Measurements from ENCODE around the gene BORCS8. TPM values are rescaled to one million over a fixed set of nuclear protein-coding genes. Genes with fewer than 3 reads are reported as not detected.

The BORCS8 gene
- total and polyA plus RNA-seq, 2 experiments from 2014 or later: 9.7 to 23.1 TPM

GRCh38 chr19:19213426-19214158, 21.6 kb upstream of the BORCS8 start:
- peaks cover 20% of the 10 kb centered on the region for H3K27me3 ChIP-seq (replicated peaks; ENCODE audit: insufficient read depth)
- DNase-seq: no peak
- in situ Hi-C loops (cut with MboI): no loop called here
- no peak overlapping the region for H3K9ac ChIP-seq
- no peaks in the 10 kb centered on the region for H4K20me1 ChIP-seq (ENCODE audit: insufficient read depth)
- H3K4me3 ChIP-seq: no peak overlapping the region
- H3K4me2 ChIP-seq (ENCODE audit: unreplicated experiment): no peak overlapping the region
- no peaks in the 10 kb centered on the region for H3K36me3 ChIP-seq (ENCODE audit: low read depth)
- WGBS, 2 experiments (ENCODE audit: low coverage in 1 of 2, low lambda C conversion rate in 2 of 2, missing lambda C conversion rate in 2 of 2): 24 to 33% methylated on average over 20 to 21 of the region's 21 CpGs
- no peaks in the 10 kb centered on the region for H3K4me1 ChIP-seq (ENCODE audit: insufficient read depth)
- no peaks in the 10 kb centered on the region for H3K79me2 ChIP-seq (ENCODE audit: insufficient read depth)
- no peak overlapping the region for H2AFZ ChIP-seq
- H3K27ac ChIP-seq: no peak overlapping the region
- TF ChIP-seq EZH2phosphoT487 (IDR thresholded peaks at IDR 0.05; ENCODE audit: insufficient read depth, low read depth): no peak
- TF ChIP-seq EZH2 (IDR thresholded peaks at IDR 0.05; ENCODE audit: insufficient read depth, poor library complexity, severe bottlenecking): no peak
- H3F3A ChIP-seq (ENCODE audit: insufficient read depth): no peaks in the 10 kb centered on the region
- H3K9me2 ChIP-seq (ENCODE audit: insufficient read depth): no peaks in the 10 kb centered on the region
- no peaks in the 10 kb centered on the region for H3K9me3 ChIP-seq (ENCODE audit: low read depth)

DNA sequence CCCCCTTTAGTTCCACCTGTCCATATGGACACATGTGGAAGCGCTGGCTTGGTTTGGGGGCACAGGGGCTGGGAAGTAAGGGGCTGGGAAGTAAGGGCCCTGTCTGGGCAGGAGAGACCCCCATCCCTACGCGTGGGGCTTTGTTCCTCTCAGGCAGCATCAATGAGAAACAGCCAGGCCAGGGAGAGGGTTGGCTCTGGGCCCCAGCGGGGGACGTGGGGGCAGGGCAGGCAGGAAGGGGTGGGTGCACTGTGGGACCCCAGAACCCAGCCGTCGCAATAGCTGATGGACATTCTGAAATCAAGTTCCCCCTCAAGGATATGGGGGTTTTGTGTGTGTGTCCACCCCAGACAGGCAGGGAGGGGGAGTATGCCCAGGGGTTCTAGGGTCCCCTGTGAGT, 21.0 kb upstream of the BORCS8 start:
- Histone ChIP-seq H3K36me3 (ENCODE audit: low read depth) (no peaks in the 10 kb centered on the region), H3K79me2 (ENCODE audit: insufficient read depth) (no peaks in the 10 kb centered on the region), H3K9ac (no peak overlapping the region), H3K27me3 (replicated peaks; ENCODE audit: insufficient read depth) (peaks cover 20% of the 10 kb centered on the region), H3K4me2 (ENCODE audit: unreplicated experiment) (no peak overlapping the region), H3K9me2 (ENCODE audit: insufficient read depth) (no peaks in the 10 kb centered on the region), H2AFZ (no peak overlapping the region), H3K4me1 (ENCODE audit: insufficient read depth) (no peaks in the 10 kb centered on the region), H3F3A (ENCODE audit: insufficient read depth) (no peaks in the 10 kb centered on the region), H4K20me1 (ENCODE audit: insufficient read depth) (no peaks in the 10 kb centered on the region), H3K9me3 (ENCODE audit: low read depth) (no peaks in the 10 kb centered on the region), H3K27ac (no peak overlapping the region), H3K4me3 (no peak overlapping the region)
- WGBS, 2 experiments (ENCODE audit: low coverage in 1 of 2, low lambda C conversion rate in 2 of 2, missing lambda C conversion rate in 2 of 2): 2 to 6% methylated on average over 7 of the region's 7 CpGs
- TF ChIP-seq EZH2phosphoT487 (IDR thresholded peaks at IDR 0.05; ENCODE audit: insufficient read depth, low read depth): no peak
- TF ChIP-seq EZH2 (IDR thresholded peaks at IDR 0.05; ENCODE audit: insufficient read depth, poor library complexity, severe bottlenecking): no peak
- in situ Hi-C loops (cut with MboI): no loop called here
- DNase-seq: no peak

DNA sequence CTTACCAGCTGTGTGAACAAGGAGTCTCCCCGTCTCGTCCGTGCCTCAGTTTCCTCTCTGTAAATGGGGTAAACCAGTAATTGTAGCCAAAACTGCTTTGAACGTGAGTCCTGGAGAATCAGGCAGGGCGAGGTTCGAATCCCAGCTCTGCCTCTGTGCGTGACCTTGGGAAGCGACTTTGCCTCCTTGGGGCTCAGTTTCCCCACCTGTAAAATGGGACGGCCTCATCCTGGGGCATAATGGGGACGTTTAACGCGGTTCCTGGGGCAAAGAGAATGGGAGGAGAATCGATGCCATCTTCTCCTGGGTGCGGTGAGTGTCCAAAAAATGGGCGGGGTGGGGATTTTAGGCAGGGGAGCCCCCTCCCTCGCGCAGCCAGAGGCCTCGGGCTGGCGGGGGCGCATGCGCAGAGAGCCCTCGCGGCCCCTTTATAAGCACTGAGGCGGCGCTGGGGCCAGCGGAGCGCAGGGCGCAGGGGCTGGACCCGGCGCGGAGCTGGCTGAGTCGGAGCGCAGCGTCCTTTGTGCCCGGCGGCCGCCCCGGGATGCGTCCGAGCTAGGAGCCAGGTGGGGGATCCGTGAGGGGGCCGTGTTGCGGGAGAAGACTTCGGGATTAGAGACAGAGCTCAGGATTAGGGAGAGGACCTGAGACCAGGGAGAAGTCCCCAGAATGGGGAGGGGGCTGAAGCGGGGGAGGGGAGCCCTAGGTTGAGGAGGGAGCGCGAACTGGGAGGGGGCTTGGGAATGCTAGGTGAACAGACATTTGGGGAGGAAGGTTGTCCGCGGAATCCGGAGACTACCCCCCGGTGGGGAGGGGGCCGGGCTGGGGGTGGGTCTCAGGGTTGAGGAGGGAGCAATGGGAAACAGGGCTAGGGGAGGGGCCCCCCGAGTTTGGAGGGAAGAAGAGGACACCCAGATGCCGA, 19.8 kb upstream of the BORCS8 start, which contains the start of gene NCAN:
TSS of gene NCAN (plus strand) at position 460 of the 922 bp plus-strand sequence. CDS start 4,996 bp downstream, outside the sequence.
- Histone ChIP-seq H3K36me3 (ENCODE audit: low read depth) (no peaks in the 10 kb centered on the region), H3K79me2 (ENCODE audit: insufficient read depth) (no peaks in the 10 kb centered on the region), H3K9me2 (ENCODE audit: insufficient read depth) (no peaks in the 10 kb centered on the region), H3K9me3 (ENCODE audit: low read depth) (no peaks in the 10 kb centered on the region), H3K4me3 (no peak within 1 kb of the TSS), H3K4me1 (ENCODE audit: insufficient read depth) (no peaks in the 10 kb centered on the region), H2AFZ (no peak within 1 kb of the TSS), H3K27ac (no peak within 1 kb of the TSS), H4K20me1 (ENCODE audit: insufficient read depth) (no peaks in the 10 kb centered on the region), H3K4me2 (ENCODE audit: unreplicated experiment) (no peak within 1 kb of the TSS), H3K9ac (no peak within 1 kb of the TSS), H3F3A (ENCODE audit: insufficient read depth) (no peaks in the 10 kb centered on the region), H3K27me3 (replicated peaks; ENCODE audit: insufficient read depth) (peaks cover 20% of the 10 kb centered on the region)
- DNase-seq: no peak
- TF ChIP-seq EZH2 (IDR thresholded peaks at IDR 0.05; ENCODE audit: insufficient read depth, poor library complexity, severe bottlenecking) (no peak), EZH2phosphoT487 (IDR thresholded peaks at IDR 0.05; ENCODE audit: insufficient read depth, low read depth) (no peak)
- in situ Hi-C loops (cut with MboI): no loop called here
- 6 to 9% methylated on average over 37 to 54 of the region's 54 CpGs for WGBS, 2 experiments (ENCODE audit: low coverage in 1 of 2, low lambda C conversion rate in 2 of 2, missing lambda C conversion rate in 2 of 2)

- H3F3A ChIP-seq (ENCODE audit: insufficient read depth): no peaks in the 10 kb centered on the region
- H3K27me3 ChIP-seq (replicated peaks; ENCODE audit: insufficient read depth): peaks cover 20% of the 10 kb centered on the region
- H3K27ac ChIP-seq: no peak overlapping the region
- H3K79me2 ChIP-seq (ENCODE audit: insufficient read depth): no peaks in the 10 kb centered on the region
- no peaks in the 10 kb centered on the region for H3K9me3 ChIP-seq (ENCODE audit: low read depth)
- no peak overlapping the region for H3K9ac ChIP-seq
- H3K36me3 ChIP-seq (ENCODE audit: low read depth): no peaks in the 10 kb centered on the region
- H3K4me3 ChIP-seq: no peak overlapping the region
- in situ Hi-C loops (cut with MboI): no loop called here
- WGBS, 2 experiments (ENCODE audit: low coverage in 1 of 2, low lambda C conversion rate in 2 of 2, missing lambda C conversion rate in 2 of 2): 55 to 61% methylated on average over 9 of the region's 9 CpGs
- TF ChIP-seq EZH2phosphoT487 (IDR thresholded peaks at IDR 0.05; ENCODE audit: insufficient read depth, low read depth) (no peak), EZH2 (IDR thresholded peaks at IDR 0.05; ENCODE audit: insufficient read depth, poor library complexity, severe bottlenecking) (no peak)
- H4K20me1 ChIP-seq (ENCODE audit: insufficient read depth): no peaks in the 10 kb centered on the region
- no peak overlapping the region for H2AFZ ChIP-seq
- H3K4me2 ChIP-seq (ENCODE audit: unreplicated experiment): no peak overlapping the region
- no peaks in the 10 kb centered on the region for H3K9me2 ChIP-seq (ENCODE audit: insufficient read depth)
- DNase-seq: no peak
- no peaks in the 10 kb centered on the region for H3K4me1 ChIP-seq (ENCODE audit: insufficient read depth)
Measured at GRCh38 chr19:19209372-19209771, 17.4 kb upstream of the BORCS8 start.

Measured in GM23248 (cell line).